GM21423 (cell line): Measurements from ENCODE around the gene FADS3.
A peak's percentile ranks its signal among the peaks of the same experiment; 100 is the strongest.
"Not testable (repeated sequence)": the region's sequence is repeated elsewhere in the genome, so short reads cannot be mapped to it uniquely, and the experiment has no call there.

Source experiments
- ATAC-seq: cut with Tn5 transposase; IDR thresholded peaks from one replicate; pipeline ENCODE4 v1.9.1; 2021; ENCODE audit warnings: mild to moderate bottlenecking, moderate library complexity; ENCODE audit not compliant: unreplicated experiment

FADS3 gene

GRCh38 chr11:61899146-61899841 is 7.9 kb upstream of the FADS3 start:
- ATAC-seq, result peak; percentile 59

GRCh38 chr11:61898247-61898582 is 6.9 kb upstream of the FADS3 start:
- ATAC-seq, result no peak

GRCh38 chr11:61897387-61898246 is 6.3 kb upstream of the FADS3 start:
- no peak for ATAC-seq

GRCh38 chr11:61896665-61897386 is 5.5 kb upstream of the FADS3 start:
- no peak for ATAC-seq

- ATAC-seq, result no peak
Measured at GRCh38 chr11:61895718-61896059, 4.3 kb upstream of the FADS3 start.

GRCh38 chr11:61895046-61895717 is 3.8 kb upstream of the FADS3 start:
- no peak for ATAC-seq

GRCh38 chr11:61893981-61894380 is 2.6 kb upstream of the FADS3 start:
- ATAC-seq, result no peak

- ATAC-seq, result no peak
Measured at GRCh38 chr11:61892085-61892370, 683 bp upstream of the FADS3 start.

- ATAC-seq, result peak; percentile 10
Measured at GRCh38 chr11:61890529-61891330, 615 bp downstream of the FADS3 start.

GRCh38 chr11:61889831-61890230 is 1.5 kb downstream of the FADS3 start:
- no peak for ATAC-seq

- ATAC-seq, result no peak
Measured at GRCh38 chr11:61888590-61888989, 2.8 kb downstream of the FADS3 start.

GRCh38 chr11:61887839-61888494 is 3.4 kb downstream of the FADS3 start:
- ATAC-seq, result no peak

- ATAC-seq, result no peak
Measured at GRCh38 chr11:61886643-61887042, 4.7 kb downstream of the FADS3 start.

GRCh38 chr11:61885784-61886580 is 5.4 kb downstream of the FADS3 start:
- no peak for ATAC-seq

- ATAC-seq, result no peak
Measured at GRCh38 chr11:61885166-61885778, 6.1 kb downstream of the FADS3 start.

- no peak for ATAC-seq
Measured at GRCh38 chr11:61883947-61884346, 7.4 kb downstream of the FADS3 start.

- ATAC-seq, result no peak
Measured at GRCh38 chr11:61883327-61883726, 8.0 kb downstream of the FADS3 start.

GRCh38 chr11:61882879-61883278 is 8.5 kb downstream of the FADS3 start:
- no peak for ATAC-seq

GRCh38 chr11:61882267-61882666 is 9.1 kb downstream of the FADS3 start:
- ATAC-seq, result not testable (repeated sequence)
